ENCODE measurements around the gene GRIK3.

GRIK3 gene

DNA sequence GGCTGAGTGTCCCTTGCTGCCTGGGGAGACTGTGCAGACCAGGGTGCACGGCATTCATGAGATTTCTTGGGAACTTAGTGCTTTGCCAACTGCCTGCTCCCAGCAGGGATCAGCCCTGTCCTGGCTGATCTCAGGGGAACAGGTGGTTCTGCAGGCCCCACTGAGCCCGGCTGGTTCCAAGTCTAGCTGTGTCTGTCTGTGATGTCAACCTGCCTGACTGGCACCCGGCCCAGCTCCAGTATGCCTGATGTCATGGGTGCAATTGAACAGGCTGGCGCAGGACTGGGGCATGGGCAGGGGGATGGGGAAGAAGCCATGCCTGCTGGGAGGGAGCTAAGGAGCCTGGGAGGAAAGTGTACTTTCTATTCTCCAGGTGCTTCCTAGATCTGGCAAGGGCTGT, 227.1 kb downstream of the GRIK3 start:
- peak; percentile 98 for DNase-seq

DNA sequence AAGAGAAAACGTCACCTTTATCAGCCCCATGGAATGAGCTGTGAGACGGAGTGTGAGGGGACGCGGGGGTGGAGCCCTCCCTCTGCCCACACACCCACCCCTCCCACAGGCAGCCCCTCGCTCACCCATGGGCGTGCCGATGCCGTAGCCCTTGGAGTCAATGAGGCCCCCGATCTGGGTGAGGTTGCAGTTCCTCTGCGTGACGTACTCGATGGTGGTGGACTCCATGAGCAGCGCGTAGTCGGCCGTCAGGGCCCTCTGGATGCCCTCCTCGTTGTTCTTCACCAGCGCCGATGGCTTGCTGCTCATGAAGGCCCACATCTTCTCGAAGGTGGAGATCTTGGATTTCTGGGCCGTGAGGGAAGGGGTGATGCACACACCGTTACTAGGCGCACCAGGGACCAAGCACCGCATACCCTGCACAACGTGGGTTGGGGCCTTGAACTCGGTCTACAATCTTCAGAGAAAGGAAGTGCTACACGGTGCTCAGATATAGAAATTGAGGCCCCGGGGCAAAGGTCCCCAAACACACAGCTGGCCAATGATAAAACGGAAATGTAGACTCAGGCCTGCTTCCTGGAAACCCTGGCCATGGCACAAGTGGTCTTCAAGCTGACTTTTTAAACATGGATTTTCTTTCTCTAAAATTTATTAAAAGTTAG, 228.2 kb downstream of the GRIK3 start:
- DNase-seq = no peak

DNA sequence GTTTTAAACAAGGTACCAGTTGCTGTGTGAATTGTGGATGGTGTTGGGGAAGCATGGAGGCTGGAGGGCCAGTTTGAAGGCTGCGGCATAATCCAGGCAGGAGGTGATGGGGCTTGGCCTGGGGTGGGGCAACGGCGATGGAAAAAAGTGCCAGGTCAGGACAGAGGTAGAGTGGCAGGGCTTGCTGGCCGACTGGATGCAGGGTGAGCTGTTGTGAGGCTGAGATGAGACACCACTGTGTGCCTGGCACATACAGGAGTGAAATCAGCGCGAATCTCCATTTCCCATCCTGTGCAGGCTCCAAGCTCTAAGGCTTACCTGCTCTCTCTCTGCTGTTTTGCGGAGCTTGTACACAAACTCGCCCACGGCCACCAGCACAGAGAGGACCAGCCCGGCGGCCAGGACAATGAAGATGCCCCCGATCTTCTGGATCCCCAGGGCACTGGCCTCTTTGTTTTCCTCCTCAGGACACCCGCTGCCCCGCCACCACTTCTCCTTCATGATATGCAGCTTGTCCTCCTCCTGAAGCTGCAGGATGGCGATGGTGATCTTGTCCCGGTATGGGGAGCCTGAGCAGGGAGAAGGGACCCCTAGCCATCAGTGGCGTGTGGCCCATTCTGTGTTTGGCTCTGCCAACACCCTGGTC, 229.5 kb downstream of the GRIK3 start:
- DNase-seq = no peak

DNA sequence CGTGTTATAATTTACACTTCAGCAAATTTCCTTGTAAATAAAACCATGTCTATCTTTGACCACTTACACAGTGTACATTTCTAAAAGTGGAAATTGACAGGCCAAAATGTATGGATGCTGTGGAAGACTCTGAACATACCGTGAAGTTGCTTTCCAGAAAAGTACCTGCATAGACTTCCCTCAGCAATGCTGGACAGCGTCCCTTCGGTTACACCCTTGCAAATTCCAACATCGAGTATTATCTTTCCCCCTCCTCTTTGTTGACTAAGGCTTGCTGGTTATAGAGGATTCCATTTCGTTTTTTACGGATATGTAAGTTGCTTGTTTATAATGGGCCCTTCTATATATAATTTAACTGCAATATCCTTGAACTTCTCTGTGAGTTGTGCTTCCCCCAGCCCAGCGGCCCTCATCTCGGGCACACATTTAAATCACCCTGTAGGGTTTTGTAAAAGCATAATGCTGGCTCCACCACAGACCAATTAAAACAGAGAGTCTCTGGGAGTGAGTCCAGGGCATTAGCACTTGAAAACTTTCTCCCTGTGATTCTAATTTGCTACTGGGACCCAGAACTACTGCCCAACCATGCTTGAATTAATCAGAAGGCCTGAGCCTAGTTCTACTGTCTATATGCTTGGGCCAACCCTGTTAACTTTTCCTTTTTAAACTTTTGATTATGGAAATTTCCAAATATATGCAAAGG, 230.3 kb downstream of the GRIK3 start:
- peak; percentile 85 for DNase-seq

DNA sequence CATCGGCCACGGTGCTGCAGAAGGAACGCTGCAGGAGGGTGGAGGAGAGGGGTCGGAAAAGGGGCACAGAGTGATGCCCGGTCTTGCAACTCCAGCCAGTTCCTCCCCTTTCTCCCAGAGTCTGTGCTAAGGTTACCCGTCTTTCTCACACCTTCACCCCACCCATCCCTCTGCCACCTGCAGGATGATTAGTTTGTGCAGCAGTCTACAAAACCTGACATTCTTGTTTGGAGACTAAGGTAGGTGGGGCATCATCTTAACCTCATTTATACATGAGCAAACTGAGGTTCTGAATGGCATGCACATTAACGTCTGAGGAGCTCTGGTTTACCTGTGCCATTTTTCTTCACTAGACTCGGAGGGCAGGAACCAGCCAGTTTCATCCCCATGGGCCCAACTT, 232.3 kb downstream of the GRIK3 start:
- DNase-seq = no peak

DNA sequence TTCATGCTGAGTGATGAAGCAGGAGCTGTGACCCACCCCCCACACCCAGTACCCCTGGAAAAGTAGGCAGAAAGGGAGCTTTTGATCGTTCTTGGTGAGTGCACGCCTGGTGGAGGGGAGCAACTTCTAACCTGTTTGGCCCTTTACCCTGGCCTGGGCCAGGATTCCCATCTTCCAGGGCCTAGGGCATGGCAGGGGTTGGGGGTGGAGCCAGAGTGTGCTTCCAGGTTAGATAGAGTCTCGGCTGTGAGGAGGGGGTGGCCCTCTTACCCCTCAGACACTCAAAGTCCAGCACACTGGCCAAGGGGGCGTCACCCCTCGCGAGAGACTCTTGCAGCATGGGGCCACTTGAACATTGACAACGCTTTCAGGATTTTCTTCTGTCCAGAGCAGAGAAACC, 236.6 kb downstream of the GRIK3 start:
- DNase-seq = no peak

DNA sequence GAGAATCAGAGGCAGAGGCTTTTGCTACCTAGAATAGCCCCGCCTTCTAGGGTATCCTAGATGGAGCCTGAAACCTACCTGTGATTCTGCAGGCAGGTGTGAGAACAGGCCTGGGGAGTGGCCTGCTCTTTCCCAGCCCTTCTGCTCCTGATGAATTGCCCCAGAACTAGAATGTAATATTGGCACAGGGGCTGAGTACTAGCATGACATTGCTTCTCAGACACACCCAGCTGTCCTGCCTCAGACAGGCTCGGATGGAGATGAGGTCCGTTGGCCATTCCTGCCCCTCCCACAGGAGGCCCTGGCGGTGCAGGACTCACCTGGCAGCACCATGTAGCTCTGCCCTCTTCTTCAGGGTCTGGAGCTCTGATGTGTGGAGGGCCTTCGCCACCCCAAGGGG, 237.6 kb downstream of the GRIK3 start:
- no peak for DNase-seq

DNA sequence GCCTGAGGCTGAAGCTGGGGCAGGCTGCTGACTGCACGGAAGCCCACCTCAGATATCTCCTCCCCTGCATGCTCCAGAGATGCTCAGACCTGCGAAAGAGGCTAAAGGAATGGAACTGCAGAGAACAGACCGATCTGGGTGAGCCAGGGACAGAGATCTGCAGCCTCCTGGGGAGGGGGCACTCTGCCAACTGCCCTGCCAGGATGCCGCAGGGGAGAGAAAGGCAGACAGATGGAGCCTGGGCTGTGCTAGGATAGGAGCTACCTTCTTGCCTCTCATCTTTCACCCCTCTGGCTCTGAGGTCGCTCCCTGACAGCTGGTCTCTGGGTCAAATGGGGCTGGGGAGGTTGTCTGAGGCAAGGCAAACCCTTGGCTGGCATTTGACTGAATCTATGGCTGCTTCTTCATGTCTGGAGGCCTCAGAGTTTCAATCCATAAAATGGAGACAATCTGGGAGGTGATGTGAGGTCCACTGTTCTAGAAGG, 238.2 kb downstream of the GRIK3 start:
- DNase-seq = peak; percentile 95

DNA sequence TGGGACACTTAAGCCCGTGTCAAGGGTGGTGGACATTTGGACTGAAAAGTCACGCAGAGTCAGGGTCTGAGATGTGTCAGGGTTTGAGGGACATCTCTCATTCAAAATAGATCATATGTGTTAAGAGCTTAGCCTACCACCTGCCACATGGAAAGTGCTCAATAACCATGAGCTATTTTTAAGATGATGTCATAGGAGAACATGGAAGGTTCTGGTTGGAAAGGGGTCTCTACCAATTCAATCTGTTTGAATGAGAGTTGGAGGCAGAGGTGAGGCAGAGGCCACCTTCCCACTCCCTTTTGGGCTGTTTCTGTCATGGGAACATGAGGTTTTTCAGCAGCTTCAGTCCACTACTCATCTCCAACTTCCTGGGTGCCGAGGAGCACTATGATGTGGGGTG, 239.9 kb downstream of the GRIK3 start:
- DNase-seq = no peak

DNA sequence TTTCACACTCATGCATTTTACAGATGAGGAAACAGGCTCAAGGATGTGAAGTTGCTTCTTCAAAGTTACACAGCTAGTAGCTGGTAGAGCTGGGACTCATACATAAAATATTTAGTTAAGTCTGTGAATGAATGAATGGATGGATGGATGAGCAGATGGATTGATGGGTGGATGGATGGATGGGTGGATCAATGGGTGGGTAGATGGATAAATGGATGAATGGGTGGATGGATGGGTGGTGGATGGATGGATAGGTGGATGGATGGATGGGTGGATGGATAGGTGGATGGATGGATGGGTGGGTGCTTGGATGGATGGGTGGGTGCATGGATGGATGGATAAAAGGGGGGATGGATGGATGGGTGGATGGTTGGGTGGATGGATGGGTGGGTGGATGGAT, 240.9 kb downstream of the GRIK3 start:
- no peak for DNase-seq

DNA sequence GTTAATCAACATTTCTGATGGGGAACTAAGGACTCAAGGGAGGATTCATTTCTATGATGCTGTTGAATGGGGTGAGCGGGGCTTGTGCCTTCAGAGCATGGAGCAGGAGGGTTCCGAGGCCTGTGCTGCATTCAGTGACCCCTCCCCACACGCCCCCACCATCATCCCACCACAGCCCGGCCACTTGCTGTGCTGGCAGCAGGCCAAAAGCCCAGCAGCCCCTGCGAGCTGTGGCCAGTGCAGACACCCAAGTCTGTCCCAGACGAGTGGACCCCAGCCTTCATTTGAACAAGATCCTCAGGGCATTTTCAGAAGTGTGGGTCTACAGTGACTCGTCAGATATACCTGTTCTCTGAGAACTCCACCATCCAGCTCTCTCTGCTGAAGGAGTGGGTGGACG, 242.0 kb downstream of the GRIK3 start:
- no peak for DNase-seq

DNA sequence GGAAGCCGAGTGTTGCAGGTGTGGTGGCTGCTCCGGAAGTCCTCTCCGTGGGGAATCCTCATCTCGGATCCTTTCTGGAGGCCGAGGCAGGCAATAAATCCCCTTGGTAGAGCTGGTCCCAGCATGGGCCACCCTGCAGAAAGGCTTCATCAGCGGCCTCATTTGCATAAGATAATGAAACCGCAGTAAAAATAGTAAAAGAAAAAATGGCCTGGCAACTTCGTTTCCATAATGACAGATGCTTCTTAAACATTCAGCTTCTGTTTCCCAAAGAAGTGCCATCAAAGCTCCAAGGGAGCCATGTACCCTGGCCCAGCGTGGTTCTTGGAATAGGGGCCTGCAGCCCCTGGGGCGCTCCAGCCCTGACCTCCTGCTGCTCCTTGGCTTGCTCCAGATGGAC, 244.1 kb downstream of the GRIK3 start:
- no peak for DNase-seq

DNA sequence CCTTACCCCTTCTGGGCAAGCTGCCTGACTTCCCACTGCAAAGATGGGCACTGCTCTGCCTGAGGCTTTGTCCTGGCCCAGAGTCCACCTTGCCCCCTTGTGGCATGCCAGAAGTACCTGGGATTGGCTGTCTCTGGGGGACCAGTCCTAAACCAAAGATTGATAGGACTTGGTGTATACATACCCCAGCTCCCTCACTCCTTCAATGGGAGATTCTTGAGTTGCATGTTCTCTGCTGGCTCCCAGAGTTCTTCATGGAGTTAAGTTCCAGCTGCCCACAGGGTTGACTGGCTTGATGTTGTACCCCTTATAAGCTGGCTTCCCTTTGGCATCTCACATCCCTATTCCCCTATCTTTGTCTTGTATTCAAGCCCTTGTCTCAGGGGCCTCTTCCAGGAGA, 244.8 kb downstream of the GRIK3 start:
- no peak for DNase-seq

DNA sequence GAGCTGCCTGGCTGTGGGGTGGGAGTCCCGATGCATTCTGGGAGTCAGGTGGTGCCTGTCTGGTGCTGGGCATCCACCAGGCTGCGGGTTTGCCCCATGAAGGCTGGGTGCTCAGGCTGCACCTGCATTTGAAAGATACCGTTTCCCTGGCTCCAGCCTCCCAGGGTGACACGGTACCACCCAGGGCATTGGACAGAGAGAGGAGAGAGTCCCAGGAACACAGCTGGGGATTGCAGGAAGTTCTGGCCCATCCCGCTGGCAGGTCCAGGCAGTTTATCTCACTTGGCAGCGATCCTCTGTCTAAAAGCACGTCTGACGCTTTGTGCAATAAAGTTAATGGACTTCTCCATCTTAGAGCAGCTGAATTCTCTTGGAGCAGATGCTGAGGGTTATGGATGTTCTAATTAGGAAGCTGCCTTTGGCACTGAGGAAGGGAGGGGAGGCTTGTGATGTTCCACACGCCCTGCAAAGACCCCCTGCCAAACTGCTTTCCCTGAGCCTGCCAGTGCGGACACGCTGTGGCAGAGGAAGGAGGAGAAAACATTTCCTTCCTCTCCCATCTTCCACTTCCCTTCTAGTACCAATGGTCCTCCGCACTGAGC, 246.9 kb downstream of the GRIK3 start:
- peak; percentile 96 for DNase-seq

DNA sequence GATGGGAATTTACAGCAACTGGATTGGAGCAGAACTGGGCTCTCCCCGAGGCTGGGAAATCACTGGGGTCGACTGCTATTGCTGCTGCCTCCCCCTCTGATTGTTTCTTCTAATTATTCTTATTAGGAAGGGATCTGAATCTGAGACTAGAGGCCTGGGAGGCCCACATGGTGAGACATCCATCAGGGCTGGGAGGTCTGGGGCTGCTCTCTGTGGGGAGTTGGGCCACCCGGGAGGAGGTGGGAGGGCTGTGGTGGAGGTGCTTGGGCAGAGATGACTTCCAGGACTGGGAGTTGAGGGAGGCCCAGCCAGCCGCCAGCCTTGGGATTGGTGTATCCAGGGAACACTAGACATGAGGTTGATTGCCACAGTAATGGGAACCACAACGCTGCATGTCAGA, 247.9 kb downstream of the GRIK3 start:
- DNase-seq = no peak

DNA sequence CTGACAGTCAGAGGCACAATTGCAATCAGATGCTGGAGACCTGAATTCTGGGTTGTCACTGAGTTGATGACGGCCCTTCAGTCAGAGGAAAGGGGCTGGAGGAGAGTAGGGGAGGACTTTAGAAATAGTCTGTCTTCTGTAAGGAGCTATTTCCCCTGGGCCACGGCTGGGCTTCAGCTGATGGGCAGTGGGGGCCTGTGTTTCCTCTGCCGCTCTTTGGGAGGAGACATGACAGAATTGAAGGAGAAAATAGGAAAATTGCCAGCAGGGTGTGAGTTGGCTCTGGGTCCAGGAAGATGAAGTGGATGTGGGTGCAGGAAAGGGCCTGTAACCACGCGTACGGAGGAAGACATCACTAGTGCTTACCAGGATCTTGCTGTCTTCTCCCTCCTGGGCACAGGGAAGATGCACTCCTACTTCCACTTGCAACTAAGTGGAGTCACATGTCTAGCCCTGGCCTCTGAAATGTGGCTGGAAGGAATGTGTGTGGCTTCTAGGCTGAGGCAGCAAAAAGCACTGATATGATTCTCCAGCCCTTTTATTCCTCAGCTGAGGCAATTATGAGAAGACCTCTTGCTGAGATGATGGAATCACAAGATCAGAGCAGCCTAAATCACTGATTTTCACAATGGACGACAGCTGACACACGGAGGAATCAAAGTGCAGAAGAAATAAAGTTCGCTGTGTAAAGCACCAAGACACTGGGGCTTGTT, 250.0 kb downstream of the GRIK3 start:
- DNase-seq = no peak

DNA sequence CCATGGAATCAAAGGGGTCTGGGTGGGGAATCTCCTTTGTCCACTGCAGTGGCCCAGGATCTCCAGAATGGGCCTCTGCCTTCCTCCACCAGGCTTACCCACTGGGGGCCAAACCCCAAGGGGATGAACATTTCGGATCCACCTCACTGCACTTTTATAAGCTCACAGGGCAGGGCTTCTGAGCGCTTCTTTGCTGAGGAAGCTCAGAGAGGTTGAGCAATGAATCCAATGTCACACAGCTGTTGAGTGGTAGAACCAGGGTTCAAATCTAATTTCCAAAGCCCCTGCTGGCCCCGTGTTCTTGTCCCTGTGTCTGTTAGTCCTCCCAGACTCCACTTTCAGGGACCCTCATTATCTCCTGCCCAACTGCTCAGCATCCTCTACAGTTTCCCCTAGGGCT, 250.8 kb downstream of the GRIK3 start:
- no peak for DNase-seq

DNA sequence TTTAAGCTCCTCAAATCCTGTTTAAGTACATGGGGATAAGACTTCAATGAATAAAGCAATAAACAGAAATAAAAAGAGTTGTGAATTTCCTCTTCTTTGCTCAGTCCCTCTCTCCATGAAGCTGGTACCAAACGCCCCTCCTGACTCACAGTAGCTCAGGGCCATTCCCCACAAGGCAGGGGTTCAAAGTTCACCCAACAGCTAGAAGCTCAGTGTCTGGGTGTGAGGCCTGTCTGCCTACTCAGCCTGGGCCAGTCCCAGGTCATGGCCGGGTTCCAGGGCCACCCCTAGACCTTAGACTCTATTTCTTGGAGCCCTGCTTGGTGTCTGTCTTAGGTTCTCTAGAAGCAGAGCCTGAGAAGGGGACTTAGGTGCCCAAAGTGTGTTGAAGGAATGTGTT, 251.5 kb downstream of the GRIK3 start:
- DNase-seq = no peak

DNA sequence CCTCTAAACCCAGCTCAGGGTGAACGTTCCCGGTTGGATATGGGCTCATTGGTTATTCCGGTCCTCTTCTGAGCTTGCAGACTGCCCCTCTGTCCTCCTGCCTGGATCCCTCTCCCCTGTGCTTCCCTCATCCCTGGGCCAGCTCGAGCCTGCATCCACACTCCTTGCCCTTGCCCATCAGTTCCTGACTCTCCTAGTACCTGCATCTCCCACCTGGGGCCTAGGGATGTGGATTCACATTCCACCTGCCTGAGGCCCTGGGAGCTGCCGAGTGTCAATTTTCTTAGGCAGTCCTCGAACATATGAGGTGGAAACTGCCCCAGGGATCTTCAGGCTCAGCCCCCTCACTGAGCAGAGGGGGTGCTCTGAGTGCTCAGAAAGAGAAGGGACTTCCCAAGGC, 252.2 kb downstream of the GRIK3 start:
- no peak for DNase-seq

DNA sequence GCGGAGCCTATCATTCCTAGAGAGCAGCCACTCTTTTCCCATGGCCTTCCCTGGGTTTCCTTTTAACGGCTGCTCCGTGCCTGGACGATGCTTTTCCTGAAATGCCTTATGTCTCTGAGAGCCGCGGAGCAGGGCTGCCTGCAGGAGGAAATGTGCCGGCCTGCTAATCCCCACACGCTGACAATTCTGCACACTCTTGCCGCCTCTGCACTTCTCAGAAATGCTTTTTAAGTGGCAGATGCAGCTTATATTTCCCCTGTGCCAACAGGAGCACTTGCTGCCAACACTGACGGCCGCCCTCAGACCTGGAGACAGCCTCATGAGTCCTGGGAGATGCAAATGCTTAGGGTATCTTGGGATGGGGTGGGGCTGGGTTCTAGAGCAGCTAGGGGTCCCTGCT, 253.2 kb downstream of the GRIK3 start:
- DNase-seq = peak; percentile 90

DNA sequence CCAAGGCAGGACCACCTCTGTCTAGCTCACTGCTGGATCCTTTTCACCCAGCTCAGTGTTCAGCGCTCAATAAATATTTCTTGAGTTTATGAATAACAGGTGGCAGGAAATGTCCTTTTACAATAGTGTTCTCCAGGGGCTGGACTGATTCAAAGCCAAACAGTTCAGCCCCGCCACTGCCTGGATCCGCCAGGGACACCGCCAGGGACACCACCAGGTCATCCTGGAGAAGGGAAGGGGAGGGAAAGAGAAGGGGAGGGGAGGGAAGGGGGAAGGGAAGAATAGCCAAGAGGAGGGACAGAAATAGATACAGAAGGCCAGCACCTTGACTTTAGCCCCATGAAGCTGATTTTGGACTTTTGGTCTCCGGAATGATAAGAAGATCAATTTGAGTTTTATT, 255.6 kb downstream of the GRIK3 start:
- DNase-seq = no peak

DNA sequence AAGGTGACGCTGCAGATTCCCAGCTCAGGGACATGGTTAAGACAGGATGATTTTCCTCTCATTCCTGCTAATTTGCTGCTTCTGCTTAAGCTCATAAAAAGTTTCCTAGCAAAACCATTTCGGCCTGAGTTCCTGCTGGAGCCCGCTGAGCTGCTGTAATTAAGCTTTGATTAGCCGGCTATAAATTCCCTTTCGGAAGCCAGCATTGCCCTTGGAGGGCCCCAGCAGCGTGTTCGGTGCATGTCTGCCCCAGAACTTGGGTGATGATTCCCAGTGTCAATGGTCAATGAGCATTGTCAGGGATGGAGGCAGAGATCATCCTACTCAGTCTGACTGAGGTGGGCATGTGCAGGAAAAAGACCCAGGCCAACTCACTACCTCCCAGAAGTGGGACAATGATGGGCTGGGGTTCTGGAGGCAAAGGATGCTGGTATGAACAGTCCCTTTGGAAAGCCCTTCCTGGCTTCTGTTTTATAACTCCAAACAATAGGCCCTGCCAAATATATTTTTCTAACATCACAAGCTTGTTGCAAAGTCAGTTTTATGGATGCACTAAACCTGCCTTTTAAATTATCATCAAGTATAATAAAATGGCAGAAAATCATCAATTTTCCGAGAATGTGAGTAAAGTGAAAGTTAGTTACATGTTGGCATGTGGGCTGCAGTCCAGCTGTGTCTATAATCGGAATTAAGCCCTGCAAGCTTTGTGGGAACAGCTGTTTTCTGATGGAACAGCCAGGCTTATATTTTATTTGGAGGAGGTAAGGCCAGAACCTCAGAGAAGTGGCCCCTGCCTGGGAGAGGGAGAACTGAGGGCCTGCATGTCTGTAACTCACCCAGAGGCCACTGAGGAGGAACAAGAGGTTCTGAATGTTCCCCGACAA, 257.1 kb downstream of the GRIK3 start:
- no peak for DNase-seq

Measured in NCI-H446 treated with DMSO at 0.1 percent for 48 hours (cell line).